ENCODE data around the gene DNAJB1.

DNA sequence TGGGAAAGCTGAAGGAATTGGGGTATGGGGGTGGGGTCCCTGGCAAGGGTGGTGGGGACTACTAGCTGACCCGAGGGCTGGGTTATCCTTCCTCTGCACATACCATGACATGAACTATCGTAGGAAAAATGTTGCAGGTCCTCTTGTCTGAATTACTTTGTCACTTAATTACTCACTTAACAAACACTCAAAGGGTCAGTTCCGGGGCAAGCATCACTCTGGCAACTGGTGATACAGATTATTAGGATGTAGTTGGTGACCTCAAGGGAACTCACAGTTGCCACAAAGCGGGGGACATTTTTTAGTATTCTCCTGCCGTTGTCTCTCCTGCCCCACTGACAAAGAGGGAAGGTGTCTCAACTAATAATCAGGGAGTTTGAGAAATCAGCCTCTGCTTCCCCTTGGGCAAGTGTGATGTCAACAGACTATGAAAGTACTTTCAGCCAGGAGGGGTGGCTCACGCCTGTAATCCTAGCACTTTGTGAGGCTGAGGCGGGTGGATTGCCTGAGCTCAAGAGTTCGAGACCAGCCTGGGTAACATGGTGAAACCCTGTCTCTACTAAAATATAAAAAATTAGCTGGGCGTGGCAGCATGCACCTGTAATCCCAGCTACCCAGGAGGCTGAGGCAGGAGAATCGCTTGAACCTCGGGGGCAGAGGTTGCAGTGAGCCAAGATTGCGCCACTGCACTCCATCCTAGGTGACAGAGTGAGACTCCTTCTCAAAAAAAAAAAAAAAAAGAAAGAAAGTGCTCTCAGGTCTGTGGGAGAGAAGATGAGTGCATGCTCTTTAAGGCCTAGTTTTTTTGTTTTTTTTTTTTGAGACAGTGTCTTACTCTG, 10.3 kb downstream of the DNAJB1 start:
- TF ChIP-seq NFRKB (IDR thresholded peaks at IDR 0.05) (no peak), FOXA1 (IDR thresholded peaks at IDR 0.05) (no peak), FOXM1 (IDR thresholded peaks at IDR 0.05; ENCODE audit: borderline replicate concordance) (no peak), SP1 (IDR thresholded peaks at IDR 0.05) (no peak)

Measured in HEK293T (cell line).